ENCODE measurements around the gene GATA5. TPM values are rescaled to one million over a fixed set of nuclear protein-coding genes. Genes with fewer than 3 reads are reported as not detected.

GATA5 gene
- total RNA-seq, 1 donor from 2014 or later = not detected

DNA sequence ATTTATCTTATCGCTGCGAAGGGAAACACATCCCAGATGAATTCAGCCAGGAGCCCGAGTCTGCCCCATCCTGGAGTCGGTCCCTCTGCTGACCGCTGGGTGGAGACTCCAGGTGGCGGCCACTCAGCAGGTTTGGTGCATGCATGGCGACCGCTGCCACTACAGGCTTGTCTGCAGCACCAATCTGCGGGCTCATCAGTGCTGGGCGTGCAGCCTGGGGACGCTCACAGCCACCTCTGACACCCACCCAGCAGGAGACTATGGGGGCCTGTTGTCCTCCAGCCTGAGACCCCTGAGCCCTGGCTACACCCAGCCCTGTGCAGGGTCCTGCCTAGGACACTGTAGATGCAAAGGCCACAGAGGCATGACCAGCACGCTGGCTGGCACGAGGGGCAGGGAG lies 40.5 kb upstream of the GATA5 start:
- Histone ChIP-seq H4K20me1 (ENCODE audit: insufficient read depth, low read length) (no peaks in the 10 kb centered on the region), H3K9me3 (ENCODE audit: insufficient read depth, low read depth, low read length) (no peaks in the 10 kb centered on the region), H3K36me3 (ENCODE audit: insufficient read depth, low read length) (no peaks in the 10 kb centered on the region), H3K4me2 (ENCODE audit: low read length) (no peak overlapping the region), H3K79me2 (ENCODE audit: insufficient read depth, low read length) (no peaks in the 10 kb centered on the region), H3K27ac (ENCODE audit: low read depth, low read length) (no peak overlapping the region), H2AFZ (ENCODE audit: low read depth, low read length) (no peak overlapping the region), H3K9ac (ENCODE audit: low read length) (no peak overlapping the region), H3K27me3 (ENCODE audit: insufficient read depth, low read length) (no peaks in the 10 kb centered on the region), H3K4me3 (ENCODE audit: insufficient read depth, low read depth, low read length) (no peak overlapping the region), H3K4me1 (ENCODE audit: insufficient read depth, low read length) (no peaks in the 10 kb centered on the region)
- H3K4me1 Mint-ChIP-seq (ENCODE audit: low read depth, unreplicated experiment) = peaks cover 2% of the 10 kb centered on the region
- no peak overlapping the region for H3K4me3 Mint-ChIP-seq (ENCODE audit: unreplicated experiment)
- H3K27ac Mint-ChIP-seq (ENCODE audit: unreplicated experiment) = no peak overlapping the region
- no peak for DNase-seq (ENCODE audit: low read depth)
- no peaks in the 10 kb centered on the region for H3K36me3 Mint-ChIP-seq (ENCODE audit: low read depth, unreplicated experiment)
- FAIRE-seq = no peak
- TF ChIP-seq, protein P1, sequence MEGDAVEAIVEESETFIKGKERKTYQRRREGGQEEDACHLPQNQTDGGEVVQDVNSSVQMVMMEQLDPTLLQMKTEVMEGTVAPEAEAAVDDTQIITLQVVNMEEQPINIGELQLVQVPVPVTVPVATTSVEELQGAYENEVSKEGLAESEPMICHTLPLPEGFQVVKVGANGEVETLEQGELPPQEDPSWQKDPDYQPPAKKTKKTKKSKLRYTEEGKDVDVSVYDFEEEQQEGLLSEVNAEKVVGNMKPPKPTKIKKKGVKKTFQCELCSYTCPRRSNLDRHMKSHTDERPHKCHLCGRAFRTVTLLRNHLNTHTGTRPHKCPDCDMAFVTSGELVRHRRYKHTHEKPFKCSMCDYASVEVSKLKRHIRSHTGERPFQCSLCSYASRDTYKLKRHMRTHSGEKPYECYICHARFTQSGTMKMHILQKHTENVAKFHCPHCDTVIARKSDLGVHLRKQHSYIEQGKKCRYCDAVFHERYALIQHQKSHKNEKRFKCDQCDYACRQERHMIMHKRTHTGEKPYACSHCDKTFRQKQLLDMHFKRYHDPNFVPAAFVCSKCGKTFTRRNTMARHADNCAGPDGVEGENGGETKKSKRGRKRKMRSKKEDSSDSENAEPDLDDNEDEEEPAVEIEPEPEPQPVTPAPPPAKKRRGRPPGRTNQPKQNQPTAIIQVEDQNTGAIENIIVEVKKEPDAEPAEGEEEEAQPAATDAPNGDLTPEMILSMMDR (IDR thresholded peaks at IDR 0.05; ENCODE audit: insufficient read depth, low read depth, low read length) = no peak
- TF ChIP-seq EZH2 (IDR thresholded peaks at IDR 0.05; ENCODE audit: insufficient read depth, low read length) = no peak
- H3K27me3 Mint-ChIP-seq (ENCODE audit: low read depth, unreplicated experiment) = peaks cover 40% of the 10 kb centered on the region
- H3K9me3 Mint-ChIP-seq (ENCODE audit: unreplicated experiment) = no peaks in the 10 kb centered on the region

DNA sequence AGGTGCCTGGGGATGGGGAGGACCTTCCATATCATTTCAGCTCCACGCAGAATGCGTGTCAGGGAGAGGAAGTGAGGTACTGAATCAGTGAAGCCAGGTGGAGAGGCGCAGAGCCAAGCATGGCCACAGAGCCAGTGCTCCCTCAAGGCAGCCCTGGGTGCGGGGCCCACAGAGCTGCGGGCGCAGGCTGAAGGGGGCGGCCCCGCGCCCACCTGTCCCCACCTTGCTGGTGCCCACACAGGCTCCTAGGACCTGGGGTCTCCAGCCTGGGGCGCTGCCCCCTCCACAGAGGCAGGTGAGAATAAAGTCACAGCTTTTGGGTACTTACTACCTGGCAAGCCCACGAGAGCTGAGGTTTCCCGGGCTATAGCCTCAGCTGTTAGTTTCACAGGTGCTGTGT lies 40.0 kb upstream of the GATA5 start:
- Histone ChIP-seq H3K79me2 (ENCODE audit: insufficient read depth, low read length) (no peaks in the 10 kb centered on the region), H3K9me3 (ENCODE audit: insufficient read depth, low read depth, low read length) (no peaks in the 10 kb centered on the region), H3K27ac (ENCODE audit: low read depth, low read length) (no peak overlapping the region), H3K4me1 (ENCODE audit: insufficient read depth, low read length) (no peaks in the 10 kb centered on the region), H3K9ac (ENCODE audit: low read length) (no peak overlapping the region), H3K36me3 (ENCODE audit: insufficient read depth, low read length) (no peaks in the 10 kb centered on the region), H3K4me3 (ENCODE audit: insufficient read depth, low read depth, low read length) (no peak overlapping the region), H4K20me1 (ENCODE audit: insufficient read depth, low read length) (no peaks in the 10 kb centered on the region), H3K4me2 (ENCODE audit: low read length) (no peak overlapping the region), H3K27me3 (ENCODE audit: insufficient read depth, low read length) (no peaks in the 10 kb centered on the region), H2AFZ (ENCODE audit: low read depth, low read length) (no peak overlapping the region)
- no peak for FAIRE-seq
- Mint-ChIP-seq H3K27me3 (ENCODE audit: low read depth, unreplicated experiment) (peaks cover 36% of the 10 kb centered on the region), H3K9me3 (ENCODE audit: unreplicated experiment) (no peaks in the 10 kb centered on the region), H3K27ac (ENCODE audit: unreplicated experiment) (no peak overlapping the region), H3K4me3 (ENCODE audit: unreplicated experiment) (no peak overlapping the region), H3K36me3 (ENCODE audit: low read depth, unreplicated experiment) (no peaks in the 10 kb centered on the region), H3K4me1 (ENCODE audit: low read depth, unreplicated experiment) (peaks cover 2% of the 10 kb centered on the region)
- TF ChIP-seq, protein P1 (IDR thresholded peaks at IDR 0.05; ENCODE audit: insufficient read depth, low read depth, low read length) = no peak
- TF ChIP-seq EZH2 (IDR thresholded peaks at IDR 0.05; ENCODE audit: insufficient read depth, low read length) = no peak
- DNase-seq (ENCODE audit: low read depth) = no peak

DNA sequence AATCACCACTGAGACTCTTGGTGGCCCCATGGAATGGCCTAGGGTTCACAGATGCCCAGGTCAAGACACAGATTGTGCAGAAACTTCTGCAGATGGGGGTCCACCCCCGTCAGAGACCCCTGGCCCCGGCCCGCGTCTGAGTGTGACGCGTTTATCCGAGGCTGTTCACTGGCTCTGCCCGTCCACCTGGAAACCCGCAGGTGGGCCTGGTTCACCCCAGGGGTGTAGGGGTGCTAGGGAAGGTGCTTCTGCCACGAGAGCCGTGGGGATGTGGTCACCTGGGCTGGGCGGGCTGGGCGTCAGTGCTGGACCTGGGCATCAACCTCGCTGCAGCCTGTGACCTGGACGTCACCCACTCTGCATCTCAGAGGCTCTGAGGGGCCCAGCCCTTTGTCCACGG lies 39.5 kb upstream of the GATA5 start:
- H3K4me2 ChIP-seq (ENCODE audit: low read length) = no peak overlapping the region
- no peak for TF ChIP-seq EZH2 (IDR thresholded peaks at IDR 0.05; ENCODE audit: insufficient read depth, low read length)
- TF ChIP-seq, protein P1 (IDR thresholded peaks at IDR 0.05; ENCODE audit: insufficient read depth, low read depth, low read length) = no peak
- Mint-ChIP-seq H3K27me3 (ENCODE audit: low read depth, unreplicated experiment) (peaks cover 36% of the 10 kb centered on the region), H3K9me3 (ENCODE audit: unreplicated experiment) (no peaks in the 10 kb centered on the region), H3K4me1 (ENCODE audit: low read depth, unreplicated experiment) (peaks cover 2% of the 10 kb centered on the region), H3K27ac (ENCODE audit: unreplicated experiment) (no peak overlapping the region), H3K36me3 (ENCODE audit: low read depth, unreplicated experiment) (no peaks in the 10 kb centered on the region), H3K4me3 (ENCODE audit: unreplicated experiment) (no peak overlapping the region)
- H4K20me1 ChIP-seq (ENCODE audit: insufficient read depth, low read length) = no peaks in the 10 kb centered on the region
- H3K36me3 ChIP-seq (ENCODE audit: insufficient read depth, low read length) = no peaks in the 10 kb centered on the region
- no peaks in the 10 kb centered on the region for H3K4me1 ChIP-seq (ENCODE audit: insufficient read depth, low read length)
- FAIRE-seq (no peak), DNase-seq (ENCODE audit: low read depth) (no peak)
- H3K79me2 ChIP-seq (ENCODE audit: insufficient read depth, low read length) = no peaks in the 10 kb centered on the region
- H3K9ac ChIP-seq (ENCODE audit: low read length) = no peak overlapping the region
- H3K4me3 ChIP-seq (ENCODE audit: insufficient read depth, low read depth, low read length) = no peak overlapping the region
- no peak overlapping the region for H2AFZ ChIP-seq (ENCODE audit: low read depth, low read length)
- no peaks in the 10 kb centered on the region for H3K27me3 ChIP-seq (ENCODE audit: insufficient read depth, low read length)
- H3K27ac ChIP-seq (ENCODE audit: low read depth, low read length) = no peak overlapping the region
- no peaks in the 10 kb centered on the region for H3K9me3 ChIP-seq (ENCODE audit: insufficient read depth, low read depth, low read length)
